ENCODE measurements around the gene CPLX3.

CPLX3 gene

GRCh38 chr15:74851960-74852359, 25.5 kb downstream of the CPLX3 start:
- DNase-seq: no peak

- no peak for DNase-seq
Observed at GRCh38 chr15:74854453-74855022, 28.1 kb downstream of the CPLX3 start.

DNA sequence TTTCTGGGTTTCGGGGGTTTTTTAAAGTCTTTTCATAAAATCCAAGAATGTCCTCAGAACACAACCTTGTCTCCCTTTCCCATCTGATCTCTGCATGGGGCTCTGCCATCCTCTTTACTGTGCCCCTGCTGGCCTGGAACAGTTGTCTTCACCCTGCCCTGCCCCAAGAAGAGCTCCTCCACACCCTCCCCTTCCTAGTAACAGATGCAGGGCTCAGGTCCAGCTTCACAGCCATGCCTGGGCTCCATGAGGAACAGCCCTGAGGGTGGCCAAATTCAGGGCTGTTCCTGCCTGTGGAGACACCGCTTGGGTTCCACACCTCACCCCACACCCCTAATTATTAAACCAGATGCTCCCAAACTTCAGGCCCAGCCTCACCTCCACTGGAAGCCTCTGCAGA, 29.4 kb downstream of the CPLX3 start:
- no peak for DNase-seq

DNA sequence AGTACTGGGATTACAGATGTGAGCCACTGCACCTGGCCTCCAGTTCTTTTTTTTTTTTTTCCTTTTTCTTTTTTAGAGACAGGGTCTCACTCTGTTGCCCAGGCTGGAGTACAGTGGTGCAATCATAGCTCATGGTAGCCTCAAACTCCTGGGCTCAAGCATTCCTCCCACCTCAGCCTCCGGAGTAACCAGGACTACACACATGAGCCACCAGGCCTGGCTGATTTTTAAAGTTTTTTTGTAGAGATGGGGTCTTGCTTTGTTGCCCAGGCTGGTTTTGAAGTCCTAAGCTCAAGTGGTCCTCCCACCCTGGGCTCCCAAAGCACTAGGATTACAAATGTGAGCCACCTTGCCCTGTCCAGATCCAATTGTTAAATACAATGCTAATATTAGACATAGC, 30.1 kb downstream of the CPLX3 start:
- DNase-seq: no peak

DNA sequence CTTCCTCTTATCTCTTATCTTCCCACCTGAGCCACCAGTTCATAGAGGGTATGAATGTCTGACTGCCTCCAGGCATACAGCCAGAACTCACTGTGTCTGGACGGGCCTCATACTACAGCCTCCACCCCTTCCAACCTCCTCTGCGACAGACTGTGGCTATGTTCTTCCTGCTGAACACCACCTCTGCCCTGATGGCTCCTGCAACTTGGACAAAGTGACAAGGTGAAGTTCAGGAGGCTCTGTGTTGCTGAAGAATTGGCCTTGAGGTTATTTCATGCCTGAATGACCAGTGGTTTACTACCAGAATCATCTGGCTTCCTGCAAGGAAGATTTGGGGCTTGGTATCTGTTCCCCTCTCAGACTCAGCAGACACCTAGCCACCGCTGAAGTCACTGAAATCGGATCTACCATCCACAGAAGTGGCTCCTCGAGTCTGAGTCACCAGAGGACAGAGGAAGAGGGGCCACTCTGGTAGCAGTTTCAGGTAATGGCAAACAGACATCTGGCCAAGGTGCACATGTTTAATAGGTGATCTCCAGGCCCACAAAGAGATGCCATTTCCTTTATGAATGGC, 30.7 kb downstream of the CPLX3 start:
- DNase-seq: no peak

DNA sequence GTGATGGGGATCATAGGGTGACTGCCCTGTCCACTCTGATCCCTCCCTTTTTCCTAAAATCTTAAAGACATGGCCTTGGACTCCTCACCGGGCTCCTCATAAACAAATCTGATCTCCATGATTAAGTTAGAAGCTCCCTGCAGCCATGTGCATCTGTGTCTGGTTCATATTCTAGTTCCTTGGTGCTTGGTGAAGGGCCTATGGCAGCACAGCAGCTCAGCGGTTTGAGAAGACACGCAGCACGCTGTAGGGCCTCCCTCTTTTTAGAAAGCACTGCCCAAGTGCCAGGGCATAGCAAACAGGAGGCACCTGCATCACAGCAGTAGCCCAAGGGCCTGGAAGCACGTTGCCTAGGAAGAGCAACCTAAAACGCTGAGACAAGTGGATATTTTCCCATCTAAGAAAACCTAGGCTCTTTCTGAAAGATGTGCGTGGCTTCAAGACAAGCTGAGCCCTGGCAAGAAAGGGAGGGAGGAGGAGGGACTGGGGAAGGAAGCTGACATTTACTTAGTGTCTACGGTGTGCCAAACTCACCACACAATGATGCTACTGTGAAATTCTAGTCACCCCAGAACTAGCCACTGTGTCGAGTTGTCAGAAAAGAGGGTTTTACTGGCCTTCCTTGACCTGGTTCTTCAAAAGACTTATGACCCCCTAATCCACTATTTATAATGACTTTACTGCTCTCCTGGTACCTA, 31.4 kb downstream of the CPLX3 start:
- DNase-seq: no peak

GRCh38 chr15:74858369-74858740, 31.9 kb downstream of the CPLX3 start:
- DNase-seq: no peak

DNA sequence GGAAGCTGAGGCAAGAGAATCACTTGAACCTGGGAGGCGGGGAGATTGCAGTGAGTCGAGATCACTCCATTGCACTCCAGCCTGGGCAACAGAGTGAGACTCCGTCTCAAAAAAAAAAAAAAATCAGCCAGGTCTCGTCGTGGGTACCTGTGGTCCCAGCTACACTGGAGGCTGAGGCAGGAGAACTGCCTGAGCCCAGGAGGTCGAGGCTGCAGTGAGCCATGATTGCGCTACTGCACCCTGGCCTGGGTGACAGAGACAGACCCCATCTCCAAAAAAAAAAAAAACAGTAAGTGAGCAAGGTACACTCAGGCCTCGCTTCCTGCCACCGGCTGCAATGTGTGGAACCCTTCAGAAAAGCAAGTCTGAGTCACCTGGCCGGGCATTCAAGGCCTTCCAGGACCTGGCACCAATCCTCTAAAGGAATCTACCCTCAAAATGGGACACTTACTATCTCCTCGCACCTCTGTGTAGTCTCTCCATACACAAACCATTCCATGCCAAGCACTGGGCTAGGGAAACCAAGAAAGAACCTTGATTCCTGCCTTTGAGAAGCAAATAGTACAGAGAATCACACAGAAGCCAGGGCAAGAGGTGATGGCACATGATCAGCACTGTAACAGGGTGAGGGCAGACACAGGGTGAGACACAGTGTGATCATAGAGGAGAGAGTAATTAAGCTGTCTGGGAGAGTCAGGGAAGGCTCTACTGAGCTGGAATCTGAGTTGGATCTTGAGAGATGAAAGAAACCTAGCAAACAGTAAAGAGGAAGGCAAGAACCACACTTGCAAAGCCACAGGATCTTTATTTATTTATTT, 37.0 kb downstream of the CPLX3 start:
- no peak for DNase-seq

GRCh38 chr15:74864296-74864695, 37.9 kb downstream of the CPLX3 start:
- DNase-seq: no peak

DNA sequence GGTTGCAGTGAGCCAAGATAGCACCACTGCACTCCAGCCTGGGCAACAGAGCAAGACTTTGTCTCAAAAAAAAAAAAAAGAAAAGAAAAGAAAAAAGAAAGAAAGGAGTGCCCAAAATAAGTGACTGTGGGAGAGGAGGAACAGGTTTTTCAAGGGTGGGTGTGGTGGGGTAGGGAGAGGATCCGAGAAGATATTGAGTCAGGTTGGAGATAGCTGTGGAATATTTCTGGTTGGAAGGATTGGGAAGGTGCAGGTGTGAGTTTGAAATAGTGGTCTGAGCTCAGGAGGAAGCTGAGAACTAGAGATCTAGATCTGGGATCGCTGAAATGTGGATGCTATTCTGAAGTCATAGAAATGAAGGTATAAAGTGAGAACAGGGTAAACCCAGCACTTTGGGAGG, 38.9 kb downstream of the CPLX3 start:
- DNase-seq: no peak

DNA sequence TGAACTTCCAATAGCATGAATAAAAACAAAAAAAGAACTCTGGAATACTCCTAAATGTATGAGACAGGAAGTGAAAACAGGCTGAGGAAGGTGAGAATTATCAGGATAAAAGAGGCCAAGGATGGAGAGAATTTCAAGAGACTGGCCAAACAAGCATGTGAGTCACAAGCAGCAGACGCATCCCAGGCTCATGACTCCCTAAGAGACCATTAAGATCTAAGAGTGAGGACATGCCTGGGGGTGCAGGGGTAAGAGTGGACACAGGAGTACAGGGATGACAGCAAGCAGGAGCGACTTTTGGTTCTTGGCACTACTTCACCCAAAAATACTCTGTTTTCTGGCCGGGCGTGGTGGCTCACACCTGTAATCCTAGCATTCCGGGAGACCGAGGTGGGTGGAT, 39.7 kb downstream of the CPLX3 start:
- no peak for DNase-seq

- no peak for DNase-seq
Observed at GRCh38 chr15:74867466-74868038, 41.1 kb downstream of the CPLX3 start.

DNA sequence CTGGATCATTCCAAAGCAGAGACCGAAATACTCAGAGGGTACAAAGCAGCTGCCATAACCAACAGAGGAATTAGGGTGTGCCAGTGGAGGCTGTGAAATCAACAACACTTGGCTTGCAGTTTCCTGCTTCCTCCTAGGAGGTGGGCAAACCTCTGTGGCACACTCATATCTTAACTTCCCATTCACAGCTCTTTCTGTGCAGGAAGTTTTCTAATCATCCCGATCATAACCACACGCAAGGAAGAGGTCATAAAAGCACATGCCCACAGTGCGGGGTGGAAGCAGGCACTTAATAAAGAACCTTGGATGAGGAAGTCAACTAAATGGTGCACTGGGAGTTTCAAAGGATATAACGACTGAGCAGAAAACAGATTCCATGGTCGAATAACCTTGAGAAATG, 41.6 kb downstream of the CPLX3 start:
- peak; percentile 93 for DNase-seq

GRCh38 chr15:74869372-74869725, 42.9 kb downstream of the CPLX3 start:
- no peak for DNase-seq

- peak; percentile 89 for DNase-seq
Observed at GRCh38 chr15:74869726-74870407, 43.4 kb downstream of the CPLX3 start.

DNA sequence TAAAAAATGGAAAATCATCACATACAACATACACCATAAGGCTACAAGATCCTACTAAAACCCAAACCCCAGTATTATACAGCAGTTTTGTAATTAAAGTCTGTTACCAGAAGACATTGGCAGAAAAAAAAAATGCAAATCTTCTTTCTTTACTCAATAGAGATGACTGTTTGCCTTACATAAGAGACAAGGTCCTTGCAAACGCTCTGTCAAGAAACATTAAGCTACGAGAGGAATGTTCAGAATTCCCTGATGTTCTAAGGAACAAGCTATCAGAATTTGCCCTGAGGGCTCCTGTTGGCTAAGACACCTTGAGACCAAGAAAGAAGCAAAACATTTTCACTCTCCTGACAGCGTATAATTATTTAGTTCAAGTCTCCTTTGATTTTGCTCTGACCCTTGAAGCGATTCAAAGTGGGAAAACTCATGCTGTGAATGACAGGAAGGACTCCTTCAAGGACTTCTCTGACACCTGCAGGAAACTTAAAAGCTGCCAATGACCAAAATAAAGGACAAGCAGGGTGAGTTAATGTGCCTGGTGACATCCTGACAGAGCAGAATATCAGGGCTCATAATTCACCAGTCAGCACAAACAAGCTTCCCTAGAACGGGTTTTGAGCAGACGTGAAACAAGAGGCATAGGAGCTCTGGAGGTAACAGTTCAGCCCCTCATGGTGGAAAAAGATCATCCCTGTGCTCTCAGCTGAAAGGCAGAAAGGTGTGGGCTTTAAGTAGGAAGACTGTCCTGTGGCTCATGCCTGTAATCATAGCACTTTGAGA, 44.2 kb downstream of the CPLX3 start:
- no peak for DNase-seq

DNA sequence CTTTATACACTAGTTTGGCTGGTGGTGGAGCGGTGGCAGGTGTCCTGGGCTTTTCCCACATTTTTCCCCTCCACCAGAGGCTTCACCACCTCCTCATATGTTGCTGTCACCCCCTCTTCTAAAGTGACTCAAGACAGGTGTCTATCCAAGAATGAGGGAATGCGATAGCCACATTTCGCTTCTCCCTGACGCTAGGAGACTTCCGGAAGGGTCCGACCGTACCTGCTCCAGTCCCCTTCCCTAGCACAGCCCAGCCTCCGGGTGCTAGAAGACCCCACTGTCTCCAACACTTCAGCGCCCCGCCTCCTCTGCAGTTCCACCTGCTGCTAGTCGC, 46.2 kb downstream of the CPLX3 start:
- DNase-seq: no peak

- peak; percentile 94 for DNase-seq
Observed at GRCh38 chr15:74873036-74873755, 46.8 kb downstream of the CPLX3 start, which contains the start of gene SCAMP2. Gene SCAMP2 (minus strand): TSS chr15:74873365. CDS start chr15:74873255, 110 bp downstream.

GRCh38 chr15:74873756-74874424, 47.5 kb downstream of the CPLX3 start:
- no peak for DNase-seq

DNA sequence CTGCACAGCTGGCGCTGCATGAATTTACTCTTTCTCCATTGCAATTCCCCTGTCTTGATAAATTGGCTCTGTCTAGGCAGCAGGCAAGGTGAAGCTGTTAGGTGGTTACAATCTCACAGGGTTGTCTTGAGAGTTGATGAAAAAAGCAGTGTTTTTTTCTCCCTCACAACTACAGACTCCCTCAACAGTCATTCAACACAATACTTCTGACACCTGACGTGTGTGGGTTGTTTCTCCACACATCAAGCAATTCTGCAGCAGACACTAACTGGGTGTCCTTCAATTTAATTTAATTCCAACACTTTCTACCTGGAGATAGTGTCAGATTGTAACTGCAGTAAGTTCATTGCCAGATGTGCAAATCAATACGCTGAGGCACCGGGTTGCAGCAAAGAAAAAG, 51.8 kb downstream of the CPLX3 start:
- no peak for DNase-seq

Data from suppressor macrophage treated with lipopolysaccharide for 4 hours (primary cell).